GM18858 (cell line): Measurements from ENCODE around the gene SCGN.
"Not testable (repeated sequence)": the region's sequence is repeated elsewhere in the genome, so short reads cannot be mapped to it uniquely, and the experiment has no call there.

Experiments
- ATAC-seq: cut with Tn5 transposase; IDR thresholded peaks from one replicate; pipeline ENCODE4 v1.9.1; 2021; ENCODE audit not compliant: unreplicated experiment

SCGN gene

DNA sequence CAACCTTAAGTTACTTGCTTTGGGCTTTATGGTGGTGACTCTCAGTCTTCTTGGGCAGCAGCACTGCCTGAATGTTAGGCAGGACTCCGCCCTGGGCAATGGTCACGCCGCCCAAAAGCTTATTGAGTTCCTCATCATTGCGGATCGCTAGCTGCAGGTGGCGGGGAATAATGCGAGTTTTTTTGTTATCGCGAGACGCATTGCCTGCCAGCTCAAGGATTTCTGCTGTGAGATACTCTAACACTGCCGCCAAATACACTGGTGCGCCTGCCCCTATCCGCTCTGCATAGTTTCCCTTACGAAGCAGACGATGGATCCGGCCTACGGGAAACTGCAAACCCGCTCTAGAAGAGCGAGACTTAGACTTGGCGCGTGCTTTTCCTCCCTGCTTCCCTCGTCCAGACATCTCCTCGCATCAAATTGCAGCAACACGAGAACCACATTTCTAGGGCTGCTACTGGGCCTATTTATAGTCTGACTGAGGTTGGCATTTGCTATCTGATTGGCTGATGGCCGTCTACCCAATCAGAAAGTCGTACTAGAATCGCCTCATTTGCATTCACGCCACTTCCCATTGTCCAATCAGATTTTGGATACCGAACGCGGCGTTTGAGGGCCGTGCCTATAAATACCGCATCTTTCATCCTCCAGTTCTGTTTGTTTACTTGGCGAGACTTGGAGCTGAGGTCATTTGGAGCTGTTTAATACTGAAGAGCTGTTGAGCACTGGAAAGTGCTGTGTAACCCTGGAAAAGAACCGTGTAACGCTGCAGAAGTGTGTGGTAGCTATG, 74.3 kb downstream of the SCGN start:
- ATAC-seq, result no peak

DNA sequence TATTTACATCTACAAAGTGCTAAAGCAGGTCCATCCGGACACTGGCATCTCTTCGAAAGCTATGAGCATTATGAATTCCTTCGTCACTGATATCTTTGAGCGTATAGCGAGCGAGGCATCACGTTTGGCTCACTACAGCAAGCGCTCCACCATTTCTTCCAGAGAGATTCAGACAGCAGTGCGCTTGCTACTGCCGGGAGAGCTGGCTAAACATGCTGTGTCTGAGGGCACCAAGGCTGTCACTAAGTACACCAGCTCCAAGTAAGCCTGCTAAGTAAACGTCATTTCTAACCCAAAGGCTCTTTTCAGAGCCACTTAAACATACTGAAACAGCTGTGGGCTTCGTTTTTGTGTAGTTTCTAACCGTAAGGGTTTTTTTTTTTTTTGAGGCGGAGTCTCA, 75.0 kb downstream of the SCGN start:
- no peak for ATAC-seq

DNA sequence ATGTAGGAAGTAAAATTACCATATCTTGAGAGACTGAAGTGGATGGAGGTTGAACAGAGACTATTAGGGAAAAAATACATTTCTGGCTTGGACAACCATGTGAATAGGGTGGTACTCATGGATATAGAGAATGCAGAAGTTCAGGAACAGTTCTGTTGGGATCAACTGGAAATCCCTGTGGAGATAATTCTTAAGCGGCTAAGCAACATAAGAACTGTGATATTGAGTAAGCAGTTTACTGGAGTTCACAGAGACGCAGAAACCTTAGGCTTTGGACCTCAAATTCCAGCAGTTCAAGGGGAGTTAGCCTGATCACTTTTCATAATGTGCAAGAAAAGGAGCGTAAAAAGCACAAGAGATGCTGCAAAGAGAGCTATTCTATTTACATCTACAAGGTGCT, 78.9 kb downstream of the SCGN start:
- no peak for ATAC-seq

DNA sequence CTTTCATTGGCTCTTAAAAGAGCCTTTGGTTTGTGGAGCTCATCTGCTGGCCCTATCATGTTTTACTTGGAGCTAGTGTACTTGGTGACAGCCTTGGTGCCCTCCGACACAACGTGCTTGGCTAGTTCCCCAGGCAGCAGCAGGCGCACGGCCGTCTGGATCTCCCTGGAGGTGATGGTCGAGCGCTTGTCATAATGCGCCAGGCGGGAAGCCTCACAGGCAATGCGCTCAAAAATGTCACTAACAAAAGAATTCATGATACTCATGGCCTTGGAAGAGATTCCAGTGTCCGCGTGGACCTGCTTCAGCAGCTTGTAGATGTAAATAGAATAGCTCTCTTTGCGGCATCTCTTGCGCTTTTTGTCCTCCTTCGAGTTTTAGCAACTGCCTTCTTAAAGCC, 79.7 kb downstream of the SCGN start:
- no peak for ATAC-seq

DNA sequence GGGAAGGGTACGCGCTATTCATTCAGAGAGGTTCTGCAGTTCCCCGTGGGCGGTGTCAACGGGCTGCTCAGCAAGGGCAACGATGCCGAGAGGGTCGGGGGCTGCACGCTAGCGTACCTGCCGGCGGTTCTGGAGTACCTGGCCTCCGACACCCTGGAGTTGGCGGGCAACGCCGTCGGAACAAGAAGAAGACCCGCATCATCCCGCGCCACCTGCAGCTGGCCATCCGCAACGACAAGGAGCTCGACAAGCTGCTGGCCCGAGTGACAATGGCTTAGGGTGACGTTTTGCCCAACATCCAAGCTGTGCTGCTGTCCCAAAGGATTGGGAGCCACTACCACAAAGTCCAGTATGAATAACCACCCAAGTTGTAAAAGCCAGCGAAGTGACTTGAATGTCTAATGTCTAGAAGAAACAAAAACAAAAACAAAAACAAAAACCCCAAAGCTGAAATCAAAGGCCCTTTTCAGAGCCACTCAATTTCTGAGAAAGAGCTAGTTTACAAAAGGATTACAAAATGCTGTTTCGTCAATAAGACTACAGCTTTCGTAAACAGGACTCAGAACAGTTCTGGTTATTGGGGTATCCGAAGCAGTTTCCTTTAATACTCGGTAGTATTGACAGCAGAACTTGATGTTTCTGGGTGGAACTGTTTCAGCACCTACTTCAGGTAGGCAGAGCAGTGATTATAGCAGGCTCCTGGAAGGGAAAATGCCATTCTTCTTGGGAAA, 80.6 kb downstream of the SCGN start:
- ATAC-seq, result no peak

DNA sequence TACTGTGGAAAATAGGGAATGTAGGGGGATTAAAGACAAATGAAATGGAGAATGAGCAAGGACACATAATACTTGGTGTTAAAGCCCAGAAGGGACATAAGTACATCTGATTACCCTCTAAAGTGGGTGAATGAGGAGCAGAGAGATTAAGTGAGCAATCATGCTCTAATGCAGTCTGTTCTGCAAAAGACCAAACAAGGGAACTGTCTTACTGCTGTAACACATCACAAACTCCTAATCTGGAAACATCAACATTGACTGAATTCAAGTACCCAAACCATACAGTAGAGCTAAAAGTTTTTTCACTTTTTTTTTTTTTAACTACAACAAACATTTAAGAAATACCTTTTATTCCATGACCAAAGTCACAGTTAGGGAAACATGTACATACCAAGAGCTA, 83.2 kb downstream of the SCGN start:
- no peak for ATAC-seq

DNA sequence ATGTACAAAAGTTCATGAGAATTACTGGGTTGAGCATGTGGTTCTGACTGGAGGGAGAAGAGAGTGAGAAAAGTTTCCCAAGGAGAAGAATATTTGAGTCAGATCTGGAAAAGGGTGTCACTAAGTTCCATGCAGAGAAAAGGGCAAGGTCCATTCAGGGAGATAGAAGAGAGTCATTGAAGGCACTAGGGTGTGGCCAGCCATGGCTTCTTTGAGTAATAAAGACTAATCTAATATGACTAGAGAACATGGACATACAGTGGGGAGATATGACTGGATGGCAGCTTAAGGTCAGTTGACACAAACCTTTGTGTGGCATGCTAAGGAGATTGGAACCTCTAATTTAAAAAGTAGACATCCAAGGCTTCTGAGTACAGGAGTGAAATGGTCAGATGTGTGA, 91.9 kb downstream of the SCGN start:
- ATAC-seq, result no peak

DNA sequence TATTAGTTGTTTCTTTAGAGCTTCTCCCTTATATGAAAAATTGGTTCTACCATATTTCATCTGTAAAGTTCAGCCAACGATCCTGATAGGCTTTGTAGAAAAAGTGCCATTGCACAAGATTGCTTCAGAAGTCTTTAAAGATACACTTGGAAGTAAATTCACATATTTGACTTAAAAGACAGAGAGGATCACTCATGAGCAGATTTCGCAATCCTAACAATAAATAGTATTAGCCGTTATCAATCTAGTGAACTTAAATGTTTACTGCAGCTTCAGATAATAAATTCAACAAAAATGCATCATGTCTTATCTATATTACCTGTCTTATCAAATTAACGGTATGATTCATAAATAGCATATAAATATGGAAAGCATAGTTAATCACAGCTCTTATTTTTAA, 93.8 kb downstream of the SCGN start:
- no peak for ATAC-seq

DNA sequence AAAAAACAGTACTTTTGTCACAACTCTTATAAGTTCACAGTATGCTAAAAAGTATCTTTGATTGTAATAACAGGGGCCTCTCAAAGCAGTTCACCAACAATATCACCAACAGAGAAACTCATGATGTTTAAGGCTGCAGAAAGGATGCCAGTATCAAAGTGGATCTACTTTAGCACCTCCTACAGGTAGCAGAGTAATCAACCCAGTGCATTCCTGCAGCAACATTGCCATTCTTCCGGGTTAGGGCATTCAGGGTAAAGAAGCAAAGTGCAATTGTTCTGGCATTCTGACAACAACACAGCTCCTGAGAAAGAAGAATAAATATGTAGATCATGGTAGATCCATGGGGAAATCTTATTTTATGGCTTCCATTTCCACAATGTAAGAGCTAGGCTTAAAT, 95.0 kb downstream of the SCGN start:
- no peak for ATAC-seq

DNA sequence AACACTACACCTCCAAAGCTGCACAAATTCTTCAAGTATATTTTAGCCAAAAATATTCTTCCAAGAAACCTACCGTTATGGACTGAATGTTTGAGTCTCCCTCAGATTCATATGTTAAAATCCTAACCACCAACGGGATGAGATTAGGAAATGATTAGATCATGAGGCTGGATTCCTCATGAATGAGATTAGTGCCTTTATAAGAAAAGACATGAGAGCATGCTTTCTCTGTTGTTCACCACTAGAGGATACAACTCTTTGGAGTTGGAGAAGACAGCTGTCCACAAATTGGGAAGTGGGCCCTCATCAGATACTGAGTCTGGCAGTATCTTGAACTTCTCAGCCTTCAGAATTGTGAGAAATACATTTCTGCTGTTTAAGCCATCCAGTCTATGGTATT, 95.5 kb downstream of the SCGN start:
- no peak for ATAC-seq

DNA sequence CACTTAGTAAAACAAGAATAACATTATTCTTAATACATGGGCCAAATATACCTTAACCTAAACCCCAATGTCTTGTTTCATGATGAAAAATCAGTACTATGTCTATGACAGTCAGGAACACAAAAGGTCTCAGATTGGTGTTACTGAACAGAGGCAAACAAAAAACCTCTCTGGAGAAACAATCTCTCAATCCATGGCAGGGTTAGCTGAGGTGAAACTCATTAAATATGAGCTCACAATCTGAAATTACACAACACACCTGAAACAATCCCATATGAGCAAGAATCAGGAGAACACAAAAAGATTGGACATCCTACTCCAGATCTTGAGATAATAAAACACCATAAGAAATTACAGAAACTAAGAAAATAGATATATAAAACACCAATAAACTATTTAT, 96.0 kb downstream of the SCGN start:
- no peak for ATAC-seq

DNA sequence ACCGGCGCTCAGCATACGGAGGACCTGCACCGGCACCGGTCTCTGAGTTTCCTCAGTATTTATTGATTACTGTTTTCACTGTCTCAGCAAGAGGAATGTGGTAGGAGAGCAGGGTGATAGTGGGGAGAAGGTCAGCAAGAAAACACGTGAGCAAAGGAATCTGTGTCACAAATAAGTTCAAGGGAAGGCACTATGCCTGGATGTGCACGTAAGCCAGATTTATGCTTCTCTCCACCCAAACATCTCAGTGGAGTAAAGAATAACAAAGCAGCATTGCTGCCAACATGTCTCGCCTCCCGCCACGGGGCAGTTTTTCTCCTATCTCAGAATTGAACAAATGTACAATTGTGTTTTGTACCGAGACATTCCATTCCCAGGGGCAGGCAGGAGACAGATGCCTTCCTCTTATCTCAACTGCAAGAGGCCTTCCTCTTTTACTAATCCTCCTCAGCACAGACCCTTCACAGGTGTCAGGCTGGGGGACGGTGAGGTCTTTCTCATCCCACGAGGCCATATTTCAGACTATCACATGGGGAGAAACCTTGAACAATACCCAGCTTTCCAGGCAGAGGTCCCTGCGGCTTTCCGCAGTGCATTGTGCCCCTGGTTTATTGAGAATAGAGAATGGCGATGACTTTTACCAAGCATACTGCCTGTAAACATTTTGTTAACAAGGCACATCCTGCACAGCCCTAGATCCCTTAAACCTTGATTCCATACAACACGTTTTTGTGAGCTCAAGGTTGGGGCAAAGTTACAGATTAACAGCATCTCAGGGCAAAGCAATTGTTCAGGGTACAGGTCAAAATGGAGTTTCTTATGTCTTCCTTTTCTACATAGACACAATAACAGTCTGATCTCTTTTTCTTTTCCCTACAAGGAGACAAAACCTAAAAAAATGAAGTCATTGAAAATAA, 96.8 kb downstream of the SCGN start:
- ATAC-seq, result not testable (repeated sequence)

DNA sequence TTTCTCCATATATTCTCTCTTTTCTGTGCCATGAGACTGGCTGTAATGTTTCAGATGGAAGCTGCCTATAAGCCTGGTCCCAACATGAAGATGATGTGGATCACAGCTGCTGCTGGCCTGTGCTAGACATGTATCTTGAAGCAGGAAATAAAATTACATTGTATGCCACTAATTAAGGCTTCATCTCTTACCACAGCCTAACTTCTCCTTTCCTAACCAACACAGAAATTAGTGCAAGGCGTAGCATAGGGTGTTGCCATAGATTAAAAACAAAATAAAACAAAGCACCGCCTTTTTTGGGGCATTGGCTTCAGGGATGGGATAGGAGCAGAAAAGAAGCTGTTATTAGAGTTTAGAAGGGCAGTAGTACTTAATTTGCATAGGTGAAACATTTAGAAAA, 97.8 kb downstream of the SCGN start:
- no peak for ATAC-seq

DNA sequence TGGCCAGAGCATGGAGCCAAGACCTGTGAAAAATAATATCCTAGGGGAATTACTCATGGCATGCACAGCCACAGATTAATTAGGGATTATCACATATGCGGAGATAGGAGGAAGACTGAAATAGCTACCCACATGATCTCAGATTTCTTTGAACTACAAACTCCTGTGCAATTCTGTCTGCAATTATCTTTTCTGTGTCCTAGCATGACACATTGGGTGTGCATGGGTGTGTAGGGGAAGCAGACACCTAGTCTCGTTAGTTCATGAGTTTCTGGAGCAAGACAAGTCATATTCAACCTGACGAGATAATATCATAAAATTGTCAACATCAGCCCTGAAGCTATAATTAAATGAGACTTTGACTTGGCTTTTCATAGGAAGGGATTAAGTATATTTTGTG, 98.9 kb downstream of the SCGN start:
- ATAC-seq, result no peak
